T-helper 22 cell (primary cell): ENCODE results near the gene PCNP.
"Not testable (repeated sequence)": the region's sequence is repeated elsewhere in the genome, so short reads cannot be mapped to it uniquely, and the experiment has no call there.

Source experiments
- DNase-seq: peaks from one replicate; pipeline ENCODE4 v3.0.0-alpha.2; 2020; ENCODE audit warnings: low read depth

Gene PCNP

DNA sequence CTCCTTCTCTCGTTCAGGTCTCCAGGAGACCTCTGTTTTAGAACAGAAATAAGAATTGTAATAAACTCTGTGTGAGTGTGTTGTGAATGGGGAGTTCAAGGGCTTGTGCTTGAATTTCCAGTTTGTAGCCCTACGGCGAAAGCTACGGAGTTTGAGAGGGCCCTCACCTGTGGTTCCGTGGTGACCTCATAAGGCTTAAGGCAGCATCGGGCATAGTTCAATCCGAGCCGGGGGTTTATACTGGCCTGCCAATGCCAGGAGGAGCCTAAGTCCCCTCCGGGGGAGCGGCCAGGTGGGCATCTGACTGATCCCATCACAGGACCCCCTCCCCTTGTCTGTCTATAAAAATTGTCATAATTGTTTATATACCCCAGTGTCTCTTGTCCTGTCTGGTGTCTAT, 59.2 kb downstream of the PCNP start:
- no peak for DNase-seq

GRCh38 chr3:101634591-101635196, 60.7 kb downstream of the PCNP start:
- no peak for DNase-seq

DNA sequence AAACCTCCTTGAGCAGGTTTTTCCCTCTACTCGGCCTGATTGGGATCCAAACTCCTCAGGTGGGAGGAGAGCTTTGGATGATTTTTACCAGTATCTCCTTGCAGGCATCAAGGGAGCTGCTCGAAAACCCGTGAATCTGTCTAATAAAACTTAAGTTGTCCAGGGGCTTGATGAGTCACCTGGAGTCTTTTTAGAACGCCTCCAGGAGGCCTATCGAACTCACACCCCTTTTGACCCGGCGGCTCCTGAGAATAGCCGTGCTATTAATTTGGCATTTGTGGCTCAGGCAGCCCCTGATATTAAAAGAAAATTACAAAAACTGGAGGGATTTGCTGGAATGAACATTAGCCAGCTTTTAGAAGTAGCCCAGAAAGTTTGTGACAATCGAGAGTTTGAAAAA, 61.4 kb downstream of the PCNP start:
- DNase-seq, result no peak

DNA sequence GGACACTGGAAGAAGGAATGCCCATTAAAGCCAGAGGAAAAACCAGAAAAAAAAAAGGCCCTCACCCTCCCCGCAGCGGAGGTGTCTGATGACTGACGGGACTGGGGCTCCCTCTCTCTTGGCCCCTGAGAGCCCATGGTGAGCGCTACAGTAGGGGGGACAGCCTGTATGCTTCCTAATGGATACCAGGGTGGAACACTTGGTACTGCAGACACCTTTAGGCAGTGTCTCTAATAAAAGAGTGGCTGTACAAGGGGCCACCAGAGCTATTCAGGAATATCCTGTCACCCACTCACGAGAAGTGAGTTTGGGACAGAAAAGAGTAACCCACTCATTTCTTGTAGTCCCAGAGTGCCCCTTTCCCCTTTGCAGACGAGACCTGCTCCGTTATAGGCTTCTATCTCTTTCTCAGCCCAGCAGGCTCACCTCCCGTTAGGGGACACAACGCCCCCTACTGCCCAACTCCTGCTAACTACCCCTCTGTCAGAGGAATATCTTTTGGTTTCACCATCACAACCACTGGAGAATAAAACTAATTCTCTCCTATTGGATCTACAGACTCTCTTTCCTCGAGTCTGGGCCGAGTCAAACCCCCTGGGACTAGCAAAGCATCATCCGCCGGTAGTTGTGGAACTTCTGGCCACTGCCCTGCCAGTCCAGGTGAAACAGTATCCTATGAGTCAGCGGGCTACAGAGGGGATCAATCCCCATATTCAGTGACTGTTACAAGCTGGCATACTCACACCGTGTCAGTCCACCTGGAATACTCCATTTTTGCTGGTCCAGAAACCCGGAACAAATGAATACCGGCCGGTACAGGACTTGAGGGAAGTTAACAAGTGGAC, 62.2 kb downstream of the PCNP start:
- peak; percentile 24 for DNase-seq

DNA sequence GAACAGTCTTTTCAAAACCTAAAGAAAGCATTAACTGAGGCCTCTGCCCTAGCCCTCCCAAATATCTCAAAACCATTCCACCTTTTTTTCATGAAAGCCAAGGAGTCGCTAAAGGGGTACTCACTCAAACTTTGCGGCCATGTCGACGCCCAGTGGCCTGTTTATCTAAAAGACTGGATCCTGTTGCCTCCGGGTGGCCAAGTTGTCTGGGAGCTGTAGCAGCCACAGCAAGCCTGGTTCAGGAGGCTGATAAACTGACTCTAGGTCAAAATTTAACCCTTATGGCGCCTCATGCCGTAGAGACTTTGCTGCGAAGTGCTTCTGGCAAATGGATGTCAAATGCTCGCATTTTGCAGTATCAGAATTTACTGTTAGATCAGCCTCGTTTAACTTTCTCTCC, 63.5 kb downstream of the PCNP start:
- no peak for DNase-seq

DNA sequence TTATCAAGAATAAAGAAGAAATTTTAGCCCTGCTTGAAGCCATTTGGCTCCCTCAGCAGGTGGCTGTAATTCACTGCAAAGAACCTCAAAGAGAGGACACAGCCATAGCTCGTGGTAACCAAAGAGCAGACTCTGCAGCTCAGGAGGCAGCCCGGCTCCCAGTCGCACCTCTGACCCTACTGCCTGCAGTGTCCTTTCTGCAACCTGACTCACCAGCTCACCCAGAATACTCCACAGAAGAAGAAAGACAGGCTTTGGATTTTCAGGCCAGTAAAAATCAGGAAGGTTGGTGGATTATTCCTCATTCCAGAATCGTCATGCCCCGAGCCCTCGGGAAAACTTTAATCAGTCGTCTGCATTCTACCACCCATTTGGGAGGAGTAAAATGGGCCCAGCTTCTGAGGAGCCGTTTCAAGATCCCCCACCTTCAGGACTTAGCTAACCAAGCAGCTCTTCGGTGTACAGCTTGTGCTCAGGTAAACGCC, 64.3 kb downstream of the PCNP start:
- DNase-seq, result no peak

DNA sequence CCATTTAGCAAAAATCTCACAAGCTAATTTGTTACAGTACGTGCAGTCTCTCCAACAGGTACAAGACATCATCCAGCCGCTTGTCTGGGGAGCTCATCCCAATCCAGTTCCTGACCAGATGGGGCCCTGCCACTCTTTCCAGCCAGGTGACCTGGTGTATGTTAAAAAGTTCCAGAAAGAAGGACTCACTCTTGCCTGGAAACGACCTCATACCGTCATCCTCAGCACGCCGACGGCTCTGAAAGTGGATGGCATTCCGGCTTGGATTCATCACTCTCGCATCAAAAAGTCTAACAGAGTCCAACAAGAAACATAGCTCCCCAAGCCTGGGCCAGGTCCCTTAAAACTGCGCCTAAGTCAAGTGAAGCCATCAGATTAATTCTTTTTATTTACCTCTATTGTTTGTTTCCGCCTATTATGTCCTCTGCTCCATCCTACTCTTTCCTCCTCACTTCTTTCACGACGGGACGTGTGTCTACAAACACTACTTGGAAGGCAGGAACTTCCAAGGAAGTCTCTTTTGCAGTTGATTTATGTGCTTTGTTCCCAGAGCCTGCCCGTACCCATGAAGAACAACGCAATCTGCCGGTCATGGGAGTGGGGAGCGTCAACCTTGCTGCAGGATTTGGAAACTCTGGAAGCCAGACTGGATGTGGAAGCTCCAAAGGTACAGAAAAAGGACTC, 65.4 kb downstream of the PCNP start:
- no peak for DNase-seq

DNA sequence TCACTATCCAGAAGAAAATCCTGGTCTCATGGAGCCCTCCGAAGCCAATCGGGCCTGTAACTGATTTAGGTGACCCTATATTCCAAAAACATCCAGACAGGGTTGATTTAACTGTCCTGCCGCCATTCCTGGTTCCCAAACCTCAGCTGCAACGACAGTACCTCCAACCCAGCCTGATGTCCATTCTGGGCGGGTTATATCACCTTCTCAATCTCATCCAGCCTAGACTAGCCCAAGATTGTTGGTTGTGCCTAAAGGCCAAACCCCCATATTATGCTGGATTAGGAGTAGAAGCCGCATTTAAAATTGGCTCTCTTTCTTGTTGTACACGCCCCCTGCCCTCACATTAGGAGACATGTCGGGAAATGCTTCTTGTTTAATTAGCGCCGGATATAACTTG, 66.3 kb downstream of the PCNP start:
- DNase-seq, result no peak

DNA sequence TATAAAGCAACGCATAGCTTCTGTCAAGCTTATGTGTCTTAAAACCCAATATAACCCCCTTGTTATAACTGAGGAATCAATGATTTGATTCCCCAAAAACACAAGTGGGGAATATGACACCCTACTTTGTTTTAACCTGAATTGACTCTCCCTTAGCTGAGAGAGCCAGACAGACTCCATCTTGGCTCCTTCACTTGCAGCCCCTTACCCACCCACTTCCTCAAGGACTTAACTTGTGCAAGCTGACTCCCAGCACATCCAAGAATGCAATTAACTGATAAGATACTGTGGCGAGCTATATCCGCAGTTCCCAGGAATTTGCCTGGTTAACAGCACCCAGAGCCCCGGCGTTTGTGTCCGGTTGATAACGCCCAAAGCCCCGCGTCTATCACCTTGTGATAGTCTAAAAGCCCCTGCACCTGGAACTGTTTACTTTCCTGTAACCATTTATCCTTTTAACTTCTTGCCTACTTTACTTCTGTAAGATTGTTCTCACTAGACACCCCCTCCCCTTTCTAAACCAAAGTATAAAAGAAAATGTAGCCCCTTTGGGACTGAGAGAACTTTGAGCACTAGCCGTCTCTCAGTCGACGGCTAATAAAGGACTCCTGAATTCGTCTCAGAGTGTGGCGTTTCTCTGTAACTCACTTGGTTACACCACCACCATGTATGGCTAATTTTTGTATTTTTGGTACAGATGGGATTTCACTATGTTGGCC, 67.6 kb downstream of the PCNP start:
- not testable (repeated sequence) for DNase-seq

DNA sequence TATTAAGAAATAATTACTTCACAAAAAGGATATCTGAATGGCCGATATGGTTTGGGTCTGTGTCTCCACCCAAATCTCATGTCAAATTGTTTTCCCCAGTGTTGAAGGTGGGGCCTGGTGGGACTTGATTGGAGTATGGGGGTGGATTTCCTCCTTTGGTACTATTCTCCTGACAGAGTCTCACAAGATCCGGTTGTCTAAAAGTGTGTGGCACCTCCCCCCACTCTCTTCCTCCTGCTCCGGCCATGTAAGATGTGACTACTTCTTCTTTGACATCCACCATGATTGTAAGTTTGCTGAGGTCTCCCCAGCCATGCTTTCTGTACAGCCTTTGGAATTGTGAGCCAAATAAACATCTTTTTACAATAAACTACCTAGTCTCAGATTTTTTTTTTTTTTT, 68.5 kb downstream of the PCNP start:
- no peak for DNase-seq

DNA sequence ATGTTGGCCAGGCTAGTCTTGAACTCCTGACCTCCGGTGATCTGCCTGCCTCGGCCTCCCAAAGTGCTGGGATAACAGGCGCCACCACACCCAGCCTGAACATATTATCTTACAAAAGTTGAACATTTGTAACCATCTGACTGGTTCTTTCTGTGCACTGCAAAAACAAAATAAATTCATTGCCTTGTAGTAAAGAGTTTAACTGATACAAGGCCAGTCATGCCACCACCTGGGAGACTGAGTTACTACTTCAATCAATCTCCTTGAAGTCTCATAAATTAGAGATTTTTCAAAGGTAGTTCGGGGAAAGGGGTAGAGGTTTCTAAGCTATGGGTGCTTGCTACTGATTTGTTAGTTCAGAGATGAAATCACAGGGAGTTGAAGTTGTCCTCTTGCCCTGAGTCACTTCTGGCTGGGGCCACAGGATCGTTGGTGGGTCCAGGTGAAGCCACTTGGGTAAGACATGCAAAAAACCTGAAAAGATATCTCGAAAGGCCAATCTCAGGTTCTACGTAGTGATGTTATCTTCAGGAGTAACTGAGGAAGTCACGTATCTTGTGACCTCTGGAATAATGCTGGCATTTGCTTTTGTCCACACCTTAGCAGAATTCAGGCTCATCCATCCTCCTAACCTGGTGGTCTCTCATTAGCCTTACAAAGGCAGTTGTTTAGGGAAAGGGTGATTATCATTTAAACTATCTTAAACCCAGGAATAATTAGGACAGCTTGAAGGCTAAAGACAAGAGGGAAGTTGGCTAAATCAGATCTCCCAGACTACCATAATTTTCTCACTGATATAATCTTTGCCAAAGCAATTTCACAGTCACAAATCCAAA, 69.2 kb downstream of the PCNP start:
- no peak for DNase-seq
